CD14-positive monocyte (primary cell): ENCODE data around the gene PPP2R3C. TPM values are rescaled to one million over a fixed set of nuclear protein-coding genes. Genes with fewer than 3 reads are reported as not detected.

ENCODE experiments used
- DNase-seq, 3 donors: peaks; one replicate each; pipeline ENCODE4 v3.0.0-alpha.2; 2011 to 2022
- H2AFZ ChIP-seq: 2 replicates; pipeline ENCODE4 v1.6.0; 2012; ENCODE audit warnings: mild to moderate bottlenecking, low read depth, low read length, inconsistent platforms; ENCODE audit not compliant: insufficient read depth, poor library complexity, severe bottlenecking
- H3K27ac ChIP-seq, 2 donors: 1 replicate in 1 of 2; 2 replicates in 1 of 2; pipeline ENCODE4 v1.5.1; 2012 to 2013; ENCODE audit warnings: low read length in 2 of 2, control low read depth in 1 of 2, inconsistent platforms in 1 of 2, low read depth in 1 of 2, mild to moderate bottlenecking in 1 of 2
- H3K27me3 ChIP-seq, 2 donors: one replicate each; pipeline versions ENCODE4 v1.6.0 to v1.6.1; 2011 to 2013; ENCODE audit warnings: low read length in 2 of 2; ENCODE audit not compliant: control insufficient read depth in 2 of 2, insufficient read depth in 2 of 2
- H3K36me3 ChIP-seq, 2 donors: replicated peaks in 1 of 2; 1 replicate in 1 of 2; 2 replicates in 1 of 2; pipeline versions ENCODE4 v1.5.1 to v1.6.1; 2012 to 2013; ENCODE audit warnings: low read length in 2 of 2, control low read depth in 1 of 2, inconsistent platforms in 1 of 2, mild to moderate bottlenecking in 1 of 2; ENCODE audit not compliant: insufficient read depth in 2 of 2, control insufficient read depth in 1 of 2
- H3K4me1 ChIP-seq, 2 donors: 1 replicate in 1 of 2; 2 replicates in 1 of 2; pipeline versions ENCODE4 v1.5.1 to v1.6.1; 2012 to 2013; ENCODE audit warnings: low read length in 2 of 2, control low read depth in 1 of 2, inconsistent platforms in 1 of 2, mild to moderate bottlenecking in 1 of 2, moderate library complexity in 1 of 2; ENCODE audit not compliant: insufficient read depth in 2 of 2, control insufficient read depth in 1 of 2
- H3K4me2 ChIP-seq: replicated peaks from 2 replicates; pipeline ENCODE3; 2012; ENCODE audit warnings: low read length, moderate library complexity, mild to moderate bottlenecking; ENCODE audit not compliant: poor library complexity, severe bottlenecking; ENCODE audit errors: extremely low read depth
- H3K4me3 ChIP-seq, 3 experiments: fragments of 200-600 bp in 1 of 3; sonication (generic) in 1 of 3; replicated peaks in 1 of 3; 1 replicate in 2 of 3; 2 replicates in 1 of 3; pipeline ENCODE4 v1.5.1; 2011 to 2013; ENCODE audit warnings: low read length in 3 of 3, mild to moderate bottlenecking in 3 of 3, control low read depth in 2 of 3, low read depth in 2 of 3, inconsistent platforms in 1 of 3, moderate library complexity in 1 of 3
- H3K79me2 ChIP-seq: 2 replicates; pipeline ENCODE4 v1.6.0; 2012; ENCODE audit warnings: mild to moderate bottlenecking, control low read depth, inconsistent platforms, low read length, moderate library complexity; ENCODE audit not compliant: insufficient read depth
- H3K9ac ChIP-seq: 2 replicates; pipeline ENCODE4 v1.6.0; 2017; ENCODE audit warnings: low read length, mild to moderate bottlenecking; ENCODE audit not compliant: insufficient read depth, poor library complexity, severe bottlenecking
- H3K9me3 ChIP-seq, 2 donors: replicated peaks in 1 of 2; 1 replicate in 1 of 2; 2 replicates in 1 of 2; pipeline versions ENCODE4 v1.5.1 to v1.6.1; 2012 to 2013; ENCODE audit warnings: low read length in 2 of 2, control low read depth in 1 of 2; ENCODE audit not compliant: control insufficient read depth in 1 of 2, insufficient read depth in 1 of 2
- H4K20me1 ChIP-seq: 2 replicates; pipeline ENCODE4 v1.6.0; 2012; ENCODE audit warnings: mild to moderate bottlenecking, low read length, control low read depth, moderate library complexity; ENCODE audit not compliant: insufficient read depth
- H3K27ac Mint-ChIP-seq, 7 donors: one replicate each; pipeline ENCODE4 v1.8.0; 2020; ENCODE audit warnings: mild to moderate bottlenecking in 7 of 7, mixed read lengths in 7 of 7, moderate library complexity in 6 of 7, inconsistent platforms in 2 of 7
- H3K27me3 Mint-ChIP-seq, 3 donors: one replicate each; pipeline ENCODE4 v1.8.0; 2021 to 2022; ENCODE audit warnings: low read depth in 3 of 3, mild to moderate bottlenecking in 3 of 3, mixed read lengths in 3 of 3, moderate library complexity in 3 of 3, inconsistent platforms in 1 of 3
- H3K36me3 Mint-ChIP-seq, 2 donors: one replicate each; pipeline ENCODE4 v1.8.0; 2020; ENCODE audit warnings: mixed read lengths in 2 of 2, inconsistent platforms in 1 of 2, mild to moderate bottlenecking in 1 of 2
- H3K4me1 Mint-ChIP-seq: one replicate; pipeline ENCODE4 v1.8.0; 2020; ENCODE audit warnings: mild to moderate bottlenecking, mixed read lengths
- H3K4me3 Mint-ChIP-seq, 2 donors: one replicate each; pipeline ENCODE4 v1.8.0; 2020; ENCODE audit warnings: mild to moderate bottlenecking in 2 of 2, mixed read lengths in 2 of 2, moderate library complexity in 1 of 2
- H3K9me3 Mint-ChIP-seq, 7 donors: one replicate each; pipeline ENCODE4 v1.8.0; 2020 to 2022; ENCODE audit warnings: mixed read lengths in 7 of 7, mild to moderate bottlenecking in 6 of 7, moderate library complexity in 6 of 7, inconsistent platforms in 2 of 7
- WGBS: methylation state at CpG from one replicate; pipeline ENCODE4 v1.1.5; 2013; ENCODE audit warnings: missing lambda C conversion rate; ENCODE audit not compliant: insufficient coverage; 5-methylcytosine and 5-hydroxymethylcytosine counted together
- intact Hi-C, 2 donors: fragments of 100-400 bp; cut with micrococcal nuclease; formaldehyde crosslinking; loops; one replicate each; pipeline versions ENCODE4 v1.15.0 to v1.15.1; 2023
- polyA plus RNA-seq, 3 donors: library from polyadenylated mRNA; depleted of rRNA in 1 of 3; unstranded in 2 of 3; stranded (reverse) in 1 of 3; fragments of 300-500 nt in 2 of 3; fragments of >200 nt in 1 of 3; fragmentation: Illumina TruSeq in 2 of 3; gene quantifications; 1 replicate in 2 of 3; 2 replicates in 1 of 3; pipeline ENCODE4 v1.2.3, GENCODE V29; 2012 to 2021
- TF ChIP-seq, protein P1 (sequence below): fragments of 200-600 bp; IDR thresholded peaks from one replicate; pipeline ENCODE4 v1.8.0; 2022; ENCODE audit warnings: antibody characterized with exemption, mild to moderate bottlenecking

The PPP2R3C gene
- polyA plus RNA-seq, 3 donors, result 21.4 to 131 (median 122) TPM

DNA sequence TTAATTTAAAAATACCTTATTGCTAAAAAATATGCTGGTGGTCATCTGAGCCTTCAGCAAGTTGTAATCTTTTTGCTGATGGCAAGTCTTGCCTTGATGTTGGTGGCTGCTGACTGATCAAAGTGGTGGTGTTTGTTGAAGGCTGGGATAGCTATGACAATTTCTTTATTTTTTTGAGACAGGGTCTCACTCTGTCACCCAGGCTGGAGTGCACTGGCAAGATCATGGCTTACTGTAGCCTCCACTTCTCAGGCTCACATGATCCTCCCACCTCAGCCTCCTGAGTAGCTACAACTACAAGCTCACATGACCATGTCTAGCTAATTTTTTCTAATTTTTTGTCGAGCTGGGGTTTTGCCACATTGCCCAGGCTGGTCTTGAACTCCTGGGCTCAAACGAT, 25.4 kb upstream of the PPP2R3C start:
- no peaks in the 10 kb centered on the region for H3K27me3 Mint-ChIP-seq
- peak overlapping the region in 1 of 7 donors; percentile 46 for H3K27ac Mint-ChIP-seq
- peaks cover 2 to 48% of the 10 kb centered on the region in 2 donors for H3K36me3 ChIP-seq
- H3K4me3 Mint-ChIP-seq, result no peak overlapping the region
- H3K4me1 Mint-ChIP-seq, result no peaks in the 10 kb centered on the region
- no peak for DNase-seq
- intact Hi-C loops, result loop anchor here in 1 of 2 donors (1.0 kb wide), 1 partner anchor 11 kb away; no protein-coding TSS in a partner anchor
- H3K79me2 ChIP-seq, result peaks cover 6% of the 10 kb centered on the region
- no peak overlapping the region for H2AFZ ChIP-seq
- no peaks in the 10 kb centered on the region for H3K27me3 ChIP-seq
- H3K27ac ChIP-seq, result no peak overlapping the region
- no peaks in the 10 kb centered on the region for H3K4me1 ChIP-seq
- no peak overlapping the region for H3K9ac ChIP-seq
- H3K4me3 ChIP-seq, result no peak overlapping the region
- H4K20me1 ChIP-seq, result no peaks in the 10 kb centered on the region
- peaks cover 0 to 5% (median 0%) of the 10 kb centered on the region in 7 donors for H3K9me3 Mint-ChIP-seq
- peaks cover 36 to 61% of the 10 kb centered on the region in 2 donors for H3K36me3 Mint-ChIP-seq
- no peak overlapping the region for H3K4me2 ChIP-seq
- TF ChIP-seq, protein P1, sequence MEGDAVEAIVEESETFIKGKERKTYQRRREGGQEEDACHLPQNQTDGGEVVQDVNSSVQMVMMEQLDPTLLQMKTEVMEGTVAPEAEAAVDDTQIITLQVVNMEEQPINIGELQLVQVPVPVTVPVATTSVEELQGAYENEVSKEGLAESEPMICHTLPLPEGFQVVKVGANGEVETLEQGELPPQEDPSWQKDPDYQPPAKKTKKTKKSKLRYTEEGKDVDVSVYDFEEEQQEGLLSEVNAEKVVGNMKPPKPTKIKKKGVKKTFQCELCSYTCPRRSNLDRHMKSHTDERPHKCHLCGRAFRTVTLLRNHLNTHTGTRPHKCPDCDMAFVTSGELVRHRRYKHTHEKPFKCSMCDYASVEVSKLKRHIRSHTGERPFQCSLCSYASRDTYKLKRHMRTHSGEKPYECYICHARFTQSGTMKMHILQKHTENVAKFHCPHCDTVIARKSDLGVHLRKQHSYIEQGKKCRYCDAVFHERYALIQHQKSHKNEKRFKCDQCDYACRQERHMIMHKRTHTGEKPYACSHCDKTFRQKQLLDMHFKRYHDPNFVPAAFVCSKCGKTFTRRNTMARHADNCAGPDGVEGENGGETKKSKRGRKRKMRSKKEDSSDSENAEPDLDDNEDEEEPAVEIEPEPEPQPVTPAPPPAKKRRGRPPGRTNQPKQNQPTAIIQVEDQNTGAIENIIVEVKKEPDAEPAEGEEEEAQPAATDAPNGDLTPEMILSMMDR, result no peak
- WGBS, result no CpG with 5 or more reads among the region's 2 CpGs
- no peaks in the 10 kb centered on the region for H3K9me3 ChIP-seq

DNA sequence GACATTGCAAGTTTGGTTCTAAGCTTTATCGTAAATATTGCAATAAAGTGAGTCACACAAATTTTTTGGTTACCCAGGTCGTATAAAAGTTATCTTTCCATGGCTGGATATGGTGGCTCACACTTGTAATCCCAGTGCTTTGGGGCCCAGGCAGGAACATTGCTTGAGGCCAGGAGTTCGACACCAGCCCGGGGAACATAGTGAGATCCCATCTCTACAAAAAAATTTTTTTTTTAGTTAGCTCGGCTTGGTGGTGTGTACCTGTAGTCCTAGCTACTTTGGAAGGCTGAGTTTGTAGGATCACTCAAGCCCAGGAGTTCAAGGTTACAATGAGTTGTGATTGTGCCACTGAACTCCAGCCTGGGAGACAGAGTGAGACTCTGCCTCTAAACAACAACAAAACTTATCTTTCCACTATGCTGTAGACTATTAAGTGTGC, 24.9 kb upstream of the PPP2R3C start:
- WGBS, result 100% methylated on average over 2 of the region's 5 CpGs
- no peak for DNase-seq
- H2AFZ ChIP-seq, result no peak overlapping the region
- H3K27me3 ChIP-seq, result no peaks in the 10 kb centered on the region
- no peak overlapping the region for H3K27ac ChIP-seq
- H3K4me1 Mint-ChIP-seq, result no peaks in the 10 kb centered on the region
- H4K20me1 ChIP-seq, result no peaks in the 10 kb centered on the region
- peaks cover 0 to 5% (median 0%) of the 10 kb centered on the region in 7 donors for H3K9me3 Mint-ChIP-seq
- H3K4me2 ChIP-seq, result no peak overlapping the region
- H3K36me3 Mint-ChIP-seq, result peaks cover 34 to 61% of the 10 kb centered on the region in 2 donors
- intact Hi-C loops, result loop anchor here in 1 of 2 donors (1.0 kb wide), 1 partner anchor 10 kb away; no protein-coding TSS in a partner anchor
- H3K9me3 ChIP-seq, result no peaks in the 10 kb centered on the region
- H3K27ac Mint-ChIP-seq, result no peak overlapping the region
- H3K4me1 ChIP-seq, result no peaks in the 10 kb centered on the region
- no peak overlapping the region for H3K4me3 ChIP-seq
- H3K9ac ChIP-seq, result no peak overlapping the region
- peaks cover 6% of the 10 kb centered on the region for H3K79me2 ChIP-seq
- no peak overlapping the region for H3K4me3 Mint-ChIP-seq
- TF ChIP-seq, protein P1, result no peak
- H3K36me3 ChIP-seq, result peaks cover 2 to 52% of the 10 kb centered on the region in 2 donors
- H3K27me3 Mint-ChIP-seq, result no peaks in the 10 kb centered on the region
